HEK293 (cell line): Measurements from ENCODE around the gene MUSK.

Experiments
- MYNN ChIP-seq: fragments of 450-650 bp; formaldehyde crosslinking; IDR thresholded peaks from 2 replicates; pipeline ENCODE4 v1.5.1; 2016; ENCODE audit warnings: missing biosample characterization, missing genetic modification characterization, borderline replicate concordance
- ZNF274 ChIP-seq, 2 experiments: fragments of 200-500 bp in 1 of 2; fragments of 450-650 bp in 1 of 2; sonication (Bioruptor generic) in 1 of 2; formaldehyde crosslinking in 1 of 2; IDR thresholded peaks; 2 replicates each; pipeline versions ENCODE4 v1.5.1 to v1.6.1; 2014 to 2016; ENCODE audit warnings: borderline replicate concordance in 1 of 2, inconsistent platforms in 1 of 2, low read length in 1 of 2, missing biosample characterization in 1 of 2, missing genetic modification characterization in 1 of 2
- ZNF530 ChIP-seq: fragments of 450-650 bp; formaldehyde crosslinking; IDR thresholded peaks from 2 replicates; pipeline ENCODE4 v1.5.1; 2016; ENCODE audit warnings: low read depth, missing biosample characterization, missing genetic modification characterization
- ZNF768 ChIP-seq: fragments of 450-650 bp; formaldehyde crosslinking; IDR thresholded peaks from 2 replicates; pipeline ENCODE4 v1.5.1; 2018; ENCODE audit warnings: missing biosample characterization, mild to moderate bottlenecking, missing genetic modification characterization
- TF ChIP-seq, protein P1 (sequence below): fragments of 450-650 bp; formaldehyde crosslinking; IDR thresholded peaks from 2 replicates; pipeline ENCODE4 v1.5.1; 2016; ENCODE audit warnings: missing biosample characterization, missing genetic modification characterization
- TF ChIP-seq, protein P2 (sequence below): fragments of 450-650 bp; formaldehyde crosslinking; IDR thresholded peaks from 2 replicates; pipeline ENCODE4 v1.5.1; 2016; ENCODE audit warnings: missing biosample characterization, missing genetic modification characterization
- TF ChIP-seq, protein P3 (sequence below): fragments of 450-650 bp; formaldehyde crosslinking; IDR thresholded peaks from 2 replicates; pipeline ENCODE4 v1.5.1; 2016; ENCODE audit warnings: missing biosample characterization, missing genetic modification characterization

DNA sequence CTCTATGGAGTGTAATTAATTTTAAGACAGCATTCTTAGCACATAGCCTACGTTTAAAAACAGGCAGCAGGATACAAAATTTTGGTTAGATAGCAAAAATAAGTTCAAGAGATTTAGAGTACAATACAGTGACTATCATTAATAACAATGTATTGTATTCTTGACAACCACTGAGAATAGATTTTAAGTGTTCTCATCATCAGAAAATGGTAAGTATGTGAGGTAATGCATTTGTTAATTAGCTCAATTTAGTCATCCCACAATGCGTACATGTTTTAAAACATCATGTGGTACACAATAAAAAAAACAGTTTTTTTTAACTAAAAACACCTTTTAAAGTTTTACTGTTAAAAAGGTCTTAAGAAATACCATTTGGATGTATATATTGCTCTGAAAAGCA lies 94.2 kb downstream of the MUSK start:
- TF ChIP-seq, protein P1, sequence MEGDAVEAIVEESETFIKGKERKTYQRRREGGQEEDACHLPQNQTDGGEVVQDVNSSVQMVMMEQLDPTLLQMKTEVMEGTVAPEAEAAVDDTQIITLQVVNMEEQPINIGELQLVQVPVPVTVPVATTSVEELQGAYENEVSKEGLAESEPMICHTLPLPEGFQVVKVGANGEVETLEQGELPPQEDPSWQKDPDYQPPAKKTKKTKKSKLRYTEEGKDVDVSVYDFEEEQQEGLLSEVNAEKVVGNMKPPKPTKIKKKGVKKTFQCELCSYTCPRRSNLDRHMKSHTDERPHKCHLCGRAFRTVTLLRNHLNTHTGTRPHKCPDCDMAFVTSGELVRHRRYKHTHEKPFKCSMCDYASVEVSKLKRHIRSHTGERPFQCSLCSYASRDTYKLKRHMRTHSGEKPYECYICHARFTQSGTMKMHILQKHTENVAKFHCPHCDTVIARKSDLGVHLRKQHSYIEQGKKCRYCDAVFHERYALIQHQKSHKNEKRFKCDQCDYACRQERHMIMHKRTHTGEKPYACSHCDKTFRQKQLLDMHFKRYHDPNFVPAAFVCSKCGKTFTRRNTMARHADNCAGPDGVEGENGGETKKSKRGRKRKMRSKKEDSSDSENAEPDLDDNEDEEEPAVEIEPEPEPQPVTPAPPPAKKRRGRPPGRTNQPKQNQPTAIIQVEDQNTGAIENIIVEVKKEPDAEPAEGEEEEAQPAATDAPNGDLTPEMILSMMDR (tag by site-specific recombination), result no peak
- no peak for TF ChIP-seq MYNN
- no peak for TF ChIP-seq ZNF768 (tag by site-specific recombination)
- TF ChIP-seq, protein P2, sequence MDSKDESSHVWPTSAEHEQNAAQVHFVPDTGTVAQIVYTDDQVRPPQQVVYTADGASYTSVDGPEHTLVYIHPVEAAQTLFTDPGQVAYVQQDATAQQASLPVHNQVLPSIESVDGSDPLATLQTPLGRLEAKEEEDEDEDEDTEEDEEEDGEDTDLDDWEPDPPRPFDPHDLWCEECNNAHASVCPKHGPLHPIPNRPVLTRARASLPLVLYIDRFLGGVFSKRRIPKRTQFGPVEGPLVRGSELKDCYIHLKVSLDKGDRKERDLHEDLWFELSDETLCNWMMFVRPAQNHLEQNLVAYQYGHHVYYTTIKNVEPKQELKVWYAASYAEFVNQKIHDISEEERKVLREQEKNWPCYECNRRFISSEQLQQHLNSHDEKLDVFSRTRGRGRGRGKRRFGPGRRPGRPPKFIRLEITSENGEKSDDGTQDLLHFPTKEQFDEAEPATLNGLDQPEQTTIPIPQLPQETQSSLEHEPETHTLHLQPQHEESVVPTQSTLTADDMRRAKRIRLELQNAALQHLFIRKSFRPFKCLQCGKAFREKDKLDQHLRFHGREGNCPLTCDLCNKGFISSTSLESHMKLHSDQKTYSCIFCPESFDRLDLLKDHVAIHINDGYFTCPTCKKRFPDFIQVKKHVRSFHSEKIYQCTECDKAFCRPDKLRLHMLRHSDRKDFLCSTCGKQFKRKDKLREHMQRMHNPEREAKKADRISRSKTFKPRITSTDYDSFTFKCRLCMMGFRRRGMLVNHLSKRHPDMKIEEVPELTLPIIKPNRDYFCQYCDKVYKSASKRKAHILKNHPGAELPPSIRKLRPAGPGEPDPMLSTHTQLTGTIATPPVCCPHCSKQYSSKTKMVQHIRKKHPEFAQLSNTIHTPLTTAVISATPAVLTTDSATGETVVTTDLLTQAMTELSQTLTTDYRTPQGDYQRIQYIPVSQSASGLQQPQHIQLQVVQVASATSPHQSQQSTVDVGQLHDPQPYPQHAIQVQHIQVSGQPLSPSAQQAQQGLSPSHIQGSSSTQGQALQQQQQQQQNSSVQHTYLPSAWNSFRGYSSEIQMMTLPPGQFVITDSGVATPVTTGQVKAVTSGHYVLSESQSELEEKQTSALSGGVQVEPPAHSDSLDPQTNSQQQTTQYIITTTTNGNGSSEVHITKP (tag by site-specific recombination), result no peak
- no peak for TF ChIP-seq ZNF530
- no peak for TF ChIP-seq ZNF274 (IDR thresholded peaks at IDR 0.05; ENCODE audit: low read length)
- no peak for TF ChIP-seq ZNF274 (tag by site-specific recombination; IDR thresholded peaks at IDR 0.05; ENCODE audit: borderline replicate concordance)
- TF ChIP-seq, protein P3, sequence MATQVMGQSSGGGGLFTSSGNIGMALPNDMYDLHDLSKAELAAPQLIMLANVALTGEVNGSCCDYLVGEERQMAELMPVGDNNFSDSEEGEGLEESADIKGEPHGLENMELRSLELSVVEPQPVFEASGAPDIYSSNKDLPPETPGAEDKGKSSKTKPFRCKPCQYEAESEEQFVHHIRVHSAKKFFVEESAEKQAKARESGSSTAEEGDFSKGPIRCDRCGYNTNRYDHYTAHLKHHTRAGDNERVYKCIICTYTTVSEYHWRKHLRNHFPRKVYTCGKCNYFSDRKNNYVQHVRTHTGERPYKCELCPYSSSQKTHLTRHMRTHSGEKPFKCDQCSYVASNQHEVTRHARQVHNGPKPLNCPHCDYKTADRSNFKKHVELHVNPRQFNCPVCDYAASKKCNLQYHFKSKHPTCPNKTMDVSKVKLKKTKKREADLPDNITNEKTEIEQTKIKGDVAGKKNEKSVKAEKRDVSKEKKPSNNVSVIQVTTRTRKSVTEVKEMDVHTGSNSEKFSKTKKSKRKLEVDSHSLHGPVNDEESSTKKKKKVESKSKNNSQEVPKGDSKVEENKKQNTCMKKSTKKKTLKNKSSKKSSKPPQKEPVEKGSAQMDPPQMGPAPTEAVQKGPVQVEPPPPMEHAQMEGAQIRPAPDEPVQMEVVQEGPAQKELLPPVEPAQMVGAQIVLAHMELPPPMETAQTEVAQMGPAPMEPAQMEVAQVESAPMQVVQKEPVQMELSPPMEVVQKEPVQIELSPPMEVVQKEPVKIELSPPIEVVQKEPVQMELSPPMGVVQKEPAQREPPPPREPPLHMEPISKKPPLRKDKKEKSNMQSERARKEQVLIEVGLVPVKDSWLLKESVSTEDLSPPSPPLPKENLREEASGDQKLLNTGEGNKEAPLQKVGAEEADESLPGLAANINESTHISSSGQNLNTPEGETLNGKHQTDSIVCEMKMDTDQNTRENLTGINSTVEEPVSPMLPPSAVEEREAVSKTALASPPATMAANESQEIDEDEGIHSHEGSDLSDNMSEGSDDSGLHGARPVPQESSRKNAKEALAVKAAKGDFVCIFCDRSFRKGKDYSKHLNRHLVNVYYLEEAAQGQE (tag by site-specific recombination), result no peak
